Heart left ventricle (tissue), 13 donors: ENCODE results near the gene GREM2.

ENCODE experiments used
- POLR2A ChIP-seq, 2 donors: fragments of 450-650 bp; IDR thresholded peaks; one replicate each; pipeline ENCODE4 v1.6.1; 2017; ENCODE audit warnings: antibody characterized with exemption in 2 of 2, mild to moderate bottlenecking in 2 of 2, moderate library complexity in 2 of 2
- TF ChIP-seq, protein P1 (sequence below), 12 donors: fragments of 200-600 bp; sonication (generic) in 4 of 12; IDR thresholded peaks; one replicate each; pipeline versions ENCODE4 v1.5.0 to v1.8.0; 2018 to 2022; ENCODE audit warnings: antibody characterized with exemption in 12 of 12, mild to moderate bottlenecking in 5 of 12
- donor health status: ischemic (EF 13 %, LVEDD 7.1; RV severe dilation, severe dysfunction).
- donor health status: DM: no; HTN: yes; CAD: no.
- donor health status: DM: no; HTN: no; CAD: no.
- donor health status: ischemic (EF 25% LVEDD 6.9; RV normal size, moderate dysfunction).
- donor health status: ischemic (EF 25% LVEDD 5.7; RV mildly dilated, moderate dysfunction).
- donor health status: ischemic (EF 35%, LVEDD 5.7; RV mildly dilated, moderate dysfunction).
- donor health status: nonischemic (EF 11% LVEDD 7.7; RV severe dilation, severe dysfunction).
- donor health status: DM: yes; HTN: yes; CAD: no.
- donor health status: PGD.
- donor health status: ischemic (EF 29% LVEDD 5.4; RV normal size, mild dysfunction).
- donor health status: nonischemic (EF 23%, LVEDD 6.1; RV moderate dilation, normal function).

GRCh38 chr1:240611619-240612480, at the start of gene GREM2:
- TF ChIP-seq, protein P1, sequence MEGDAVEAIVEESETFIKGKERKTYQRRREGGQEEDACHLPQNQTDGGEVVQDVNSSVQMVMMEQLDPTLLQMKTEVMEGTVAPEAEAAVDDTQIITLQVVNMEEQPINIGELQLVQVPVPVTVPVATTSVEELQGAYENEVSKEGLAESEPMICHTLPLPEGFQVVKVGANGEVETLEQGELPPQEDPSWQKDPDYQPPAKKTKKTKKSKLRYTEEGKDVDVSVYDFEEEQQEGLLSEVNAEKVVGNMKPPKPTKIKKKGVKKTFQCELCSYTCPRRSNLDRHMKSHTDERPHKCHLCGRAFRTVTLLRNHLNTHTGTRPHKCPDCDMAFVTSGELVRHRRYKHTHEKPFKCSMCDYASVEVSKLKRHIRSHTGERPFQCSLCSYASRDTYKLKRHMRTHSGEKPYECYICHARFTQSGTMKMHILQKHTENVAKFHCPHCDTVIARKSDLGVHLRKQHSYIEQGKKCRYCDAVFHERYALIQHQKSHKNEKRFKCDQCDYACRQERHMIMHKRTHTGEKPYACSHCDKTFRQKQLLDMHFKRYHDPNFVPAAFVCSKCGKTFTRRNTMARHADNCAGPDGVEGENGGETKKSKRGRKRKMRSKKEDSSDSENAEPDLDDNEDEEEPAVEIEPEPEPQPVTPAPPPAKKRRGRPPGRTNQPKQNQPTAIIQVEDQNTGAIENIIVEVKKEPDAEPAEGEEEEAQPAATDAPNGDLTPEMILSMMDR (IDR thresholded peaks at IDR 0.05): no peak
- no peak for TF ChIP-seq POLR2A (IDR thresholded peaks at IDR 0.05)
